AG04450 (cell line): ENCODE data around the gene UFD1. TPM values are rescaled to one million over a fixed set of nuclear protein-coding genes. Genes with fewer than 3 reads are reported as not detected.

Source experiments
- CTCF ChIA-PET: fragments of 300-600, 350-600 bp; formaldehyde crosslinking; extraction: SDS; loops from one replicate; lab custom pipeline; 2022; ENCODE audit warnings: antibody characterized with exemption, inconsistent platforms; lab: Charles Lee
- POLR2A ChIA-PET: fragments of 350-600 bp; formaldehyde crosslinking; extraction: SDS; loops from one replicate; lab custom pipeline; 2021; ENCODE audit warnings: antibody characterized with exemption, inconsistent platforms; lab: Yijun Ruan, JAX
- DNase-seq: peaks from one replicate; pipeline ENCODE4 v3.0.0-alpha.2; 2011; ENCODE audit warnings: low read depth, low spot score
- H3K27ac ChIP-seq: one replicate; pipeline ENCODE4 v1.5.1; 2012; ENCODE audit warnings: low read depth, low read length, control low read depth
- H3K27me3 ChIP-seq: one replicate; pipeline ENCODE4 v1.6.0; 2012; ENCODE audit warnings: low read length; ENCODE audit not compliant: control insufficient read depth, insufficient read depth
- H3K4me3 ChIP-seq: 2 replicates; pipeline ENCODE4 v1.5.1; 2011; ENCODE audit warnings: mild to moderate bottlenecking, low read depth, low read length, control low read depth
- H3K9me3 ChIP-seq: 2 replicates; pipeline ENCODE4 v1.5.1; 2012; ENCODE audit warnings: low read length; ENCODE audit not compliant: control insufficient read depth, insufficient read depth
- polyA plus RNA-seq: library from polyadenylated mRNA; depleted of rRNA; stranded (reverse); fragments of >200 nt; gene quantifications from 2 replicates; pipeline ENCODE4 v1.2.3, GENCODE V29; 2011
- TF ChIP-seq, protein P1 (sequence below): IDR thresholded peaks from 2 replicates; pipeline ENCODE4 v1.5.1; 2011; ENCODE audit warnings: low read depth, low read length, control low read depth, inconsistent platforms

The UFD1 gene
- polyA plus RNA-seq, 1 experiment = 87.3 TPM

DNA sequence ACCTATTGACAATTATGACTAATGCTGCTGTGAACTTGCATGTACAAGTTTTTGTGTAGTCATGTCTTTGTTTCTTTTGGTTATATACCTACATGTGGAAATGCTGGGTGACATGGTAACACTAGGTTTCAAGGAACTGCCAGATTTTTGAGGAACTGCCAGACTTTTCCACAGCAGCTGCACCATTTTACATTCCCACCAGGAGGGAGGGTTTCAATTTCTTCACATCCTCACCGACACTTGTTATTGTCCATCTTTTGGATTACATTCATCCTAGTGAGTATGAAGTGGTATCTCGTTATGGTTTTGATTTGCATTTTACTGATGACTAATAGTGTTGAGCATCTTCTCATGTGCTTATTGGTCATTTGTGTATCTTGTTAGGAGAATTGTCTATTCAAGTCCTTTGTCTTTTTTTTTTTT is 31.9 kb upstream of the UFD1 start:
- H3K9me3 ChIP-seq = peaks cover 2% of the 10 kb centered on the region; the same call in 1 of the 2 replicates
- TF ChIP-seq, protein P1, sequence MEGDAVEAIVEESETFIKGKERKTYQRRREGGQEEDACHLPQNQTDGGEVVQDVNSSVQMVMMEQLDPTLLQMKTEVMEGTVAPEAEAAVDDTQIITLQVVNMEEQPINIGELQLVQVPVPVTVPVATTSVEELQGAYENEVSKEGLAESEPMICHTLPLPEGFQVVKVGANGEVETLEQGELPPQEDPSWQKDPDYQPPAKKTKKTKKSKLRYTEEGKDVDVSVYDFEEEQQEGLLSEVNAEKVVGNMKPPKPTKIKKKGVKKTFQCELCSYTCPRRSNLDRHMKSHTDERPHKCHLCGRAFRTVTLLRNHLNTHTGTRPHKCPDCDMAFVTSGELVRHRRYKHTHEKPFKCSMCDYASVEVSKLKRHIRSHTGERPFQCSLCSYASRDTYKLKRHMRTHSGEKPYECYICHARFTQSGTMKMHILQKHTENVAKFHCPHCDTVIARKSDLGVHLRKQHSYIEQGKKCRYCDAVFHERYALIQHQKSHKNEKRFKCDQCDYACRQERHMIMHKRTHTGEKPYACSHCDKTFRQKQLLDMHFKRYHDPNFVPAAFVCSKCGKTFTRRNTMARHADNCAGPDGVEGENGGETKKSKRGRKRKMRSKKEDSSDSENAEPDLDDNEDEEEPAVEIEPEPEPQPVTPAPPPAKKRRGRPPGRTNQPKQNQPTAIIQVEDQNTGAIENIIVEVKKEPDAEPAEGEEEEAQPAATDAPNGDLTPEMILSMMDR = no peak
- ChIA-PET POLR2A (no interaction called here), CTCF (no interaction called here)
- no peaks in the 10 kb centered on the region for H3K27me3 ChIP-seq
- no peak overlapping the region for H3K27ac ChIP-seq
- H3K4me3 ChIP-seq = no peak overlapping the region
- no peak for DNase-seq

DNA sequence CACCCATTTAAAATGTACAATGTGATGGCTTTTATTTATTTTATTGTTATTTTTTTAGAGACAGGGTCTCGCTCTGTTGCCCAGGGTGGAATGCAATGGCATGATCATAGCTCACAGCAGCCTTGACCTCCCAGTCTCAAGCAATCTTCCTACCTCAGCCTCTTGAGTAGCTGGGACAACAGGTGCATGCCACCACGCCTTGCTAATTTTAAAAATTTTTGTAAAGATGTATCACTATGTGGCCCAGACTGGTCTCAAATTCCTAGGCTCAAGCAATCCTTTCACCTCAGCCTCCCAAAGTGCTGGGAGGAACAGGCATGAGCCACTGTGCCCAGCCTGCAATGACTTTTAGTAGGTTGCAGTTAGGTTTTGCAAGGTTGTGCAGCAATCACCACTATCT is 30.9 kb upstream of the UFD1 start:
- no peak overlapping the region for H3K4me3 ChIP-seq
- no peak for DNase-seq
- H3K27ac ChIP-seq = no peak overlapping the region
- peaks cover 2% of the 10 kb centered on the region; the same call in 1 of the 2 replicates for H3K9me3 ChIP-seq
- no peaks in the 10 kb centered on the region for H3K27me3 ChIP-seq
- TF ChIP-seq, protein P1 = no peak
- POLR2A ChIA-PET = no interaction called here
- CTCF ChIA-PET = no interaction called here

DNA sequence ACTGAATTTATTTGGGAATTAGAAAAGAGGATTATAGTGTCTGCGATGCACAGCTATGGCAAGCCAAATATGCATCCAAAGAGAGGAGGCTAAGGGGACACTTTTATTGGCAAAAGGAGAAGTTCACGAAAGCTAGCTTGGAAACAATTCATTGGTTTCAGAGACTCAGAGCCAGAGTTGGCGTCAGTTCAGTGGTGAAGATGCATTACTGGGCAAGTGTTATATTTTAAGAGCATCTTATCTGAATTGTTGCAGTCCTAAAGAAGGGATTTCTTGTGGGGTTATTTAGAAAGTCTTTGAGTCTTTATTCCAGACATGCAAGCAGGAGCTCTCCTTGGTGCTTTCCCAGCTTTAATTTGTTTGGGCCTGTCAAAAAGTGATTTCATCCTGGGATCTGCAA is 30.2 kb upstream of the UFD1 start:
- H3K4me3 ChIP-seq = no peak overlapping the region
- H3K9me3 ChIP-seq = peaks cover 2% of the 10 kb centered on the region; the same call in 1 of the 2 replicates
- no peaks in the 10 kb centered on the region for H3K27me3 ChIP-seq
- no peak overlapping the region for H3K27ac ChIP-seq
- no peak for DNase-seq
- TF ChIP-seq, protein P1 = no peak
- POLR2A ChIA-PET = no interaction called here
- CTCF ChIA-PET = no interaction called here

DNA sequence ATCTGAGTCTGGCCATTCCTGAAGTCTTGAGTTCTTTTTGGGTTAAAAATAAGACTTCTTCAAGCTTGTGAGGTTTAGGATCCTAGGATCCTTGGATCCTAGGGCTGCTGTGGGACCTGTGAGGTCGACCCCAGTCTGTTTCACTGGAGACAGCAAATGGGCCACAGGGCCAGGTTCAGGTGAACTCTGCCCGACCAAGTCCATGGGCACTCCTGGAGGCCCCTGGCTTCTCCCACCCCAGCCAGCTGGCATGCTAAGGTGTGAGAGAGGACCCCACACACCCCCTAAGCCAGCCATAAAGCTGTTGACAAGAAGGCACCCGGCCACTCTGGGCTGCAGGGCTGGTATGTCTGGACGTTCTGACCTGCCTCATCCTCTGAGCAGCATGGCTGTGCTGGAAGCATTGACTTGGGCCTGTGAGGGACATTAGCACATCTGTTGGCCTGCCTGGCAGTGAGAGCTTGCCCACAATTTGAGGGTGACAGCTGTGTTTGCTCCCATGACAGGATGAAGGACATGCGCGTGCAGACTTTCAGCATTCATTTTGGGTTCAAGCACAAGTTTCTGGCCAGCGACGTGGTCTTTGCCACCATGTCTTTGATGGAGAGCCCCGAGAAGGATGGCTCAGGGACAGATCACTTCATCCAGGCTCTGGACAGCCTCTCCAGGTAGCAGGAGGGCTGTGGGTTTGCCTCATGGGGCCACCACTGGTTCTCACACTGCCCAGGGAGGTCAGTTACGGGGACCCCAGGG is 29.2 kb upstream of the UFD1 start:
- ChIA-PET POLR2A (no interaction called here), CTCF (no interaction called here)
- Histone ChIP-seq H3K27ac (no peak overlapping the region), H3K9me3 (no peaks in the 10 kb centered on the region), H3K4me3 (no peak overlapping the region), H3K27me3 (no peaks in the 10 kb centered on the region)
- no peak for DNase-seq
- TF ChIP-seq, protein P1 = no peak

DNA sequence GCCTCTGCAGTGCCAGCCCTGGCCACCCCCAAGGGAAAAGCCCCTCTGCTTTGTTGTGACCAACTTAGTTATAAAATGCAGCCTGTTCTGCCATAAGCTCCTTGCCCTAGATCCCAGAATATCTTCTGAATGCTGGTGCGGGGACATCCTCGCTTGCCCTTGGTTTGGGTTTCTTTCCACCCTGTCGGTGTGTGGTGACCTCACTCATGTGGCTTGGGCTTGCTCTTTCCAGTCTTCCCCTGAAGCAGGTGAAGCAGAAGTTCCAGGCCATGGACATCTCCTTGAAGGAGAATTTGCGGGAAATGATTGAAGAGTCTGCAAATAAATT is 28.5 kb upstream of the UFD1 start:
- Histone ChIP-seq H3K9me3 (no peaks in the 10 kb centered on the region), H3K27me3 (no peaks in the 10 kb centered on the region), H3K4me3 (no peak overlapping the region), H3K27ac (no peak overlapping the region)
- CTCF ChIA-PET = interaction anchor here (0.6 kb wide), 1 partner anchor 16 kb away, joined by 3 read pairs; no protein-coding TSS in a partner anchor
- TF ChIP-seq, protein P1 = no peak
- no peak for DNase-seq
- POLR2A ChIA-PET = no interaction called here
